CD4-positive, alpha-beta T cell treated with Interferon gamma for 1 hour (primary cell): ENCODE results near the gene METTL9.
A peak's percentile ranks its signal among the peaks of the same experiment; 100 is the strongest.
"Not testable (repeated sequence)": the region's sequence is repeated elsewhere in the genome, so short reads cannot be mapped to it uniquely, and the experiment has no call there.

Experiments used
- DNase-seq: peaks from one replicate; pipeline ENCODE4 v3.0.0-alpha.2; 2020

Gene METTL9

DNA sequence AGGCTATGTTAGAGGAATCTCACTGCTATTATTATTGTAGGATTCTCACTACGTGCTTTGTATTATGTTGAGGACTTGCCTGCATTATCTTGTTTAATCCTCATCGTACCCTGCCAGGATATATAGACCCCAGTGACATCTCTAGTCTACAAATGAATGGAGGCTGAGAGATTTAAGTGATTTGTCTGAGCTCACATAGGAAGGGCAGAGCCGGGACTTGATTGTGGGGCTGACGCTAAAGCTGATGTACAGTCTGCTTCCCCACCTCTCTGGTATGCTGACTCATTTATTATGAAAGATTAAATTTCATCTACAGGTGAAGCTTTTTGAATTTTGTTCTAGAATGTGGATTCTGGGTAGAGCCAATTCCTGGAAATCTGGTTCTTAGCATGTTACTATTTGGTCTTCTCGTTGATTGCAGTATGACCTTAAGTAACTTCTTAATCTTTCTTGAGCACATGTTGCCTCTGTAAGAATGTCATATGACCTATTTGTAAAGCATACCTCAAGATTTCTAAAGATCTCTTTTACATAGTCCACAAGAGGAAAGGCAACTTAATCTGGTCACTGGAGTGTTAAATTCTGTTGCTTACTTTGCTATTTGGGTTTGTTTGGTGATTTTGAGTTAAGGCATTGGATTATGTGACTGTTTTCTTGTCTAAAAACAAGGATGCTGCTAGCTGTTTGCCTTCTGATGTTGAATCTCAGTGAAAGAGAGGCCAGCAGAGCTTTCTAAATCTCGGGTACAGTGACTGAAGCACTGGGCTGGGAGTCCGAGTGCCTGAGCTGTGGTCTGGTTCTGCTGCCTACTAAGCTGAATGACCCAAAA, 12.4 kb downstream of the METTL9 start:
- DNase-seq: no peak

DNA sequence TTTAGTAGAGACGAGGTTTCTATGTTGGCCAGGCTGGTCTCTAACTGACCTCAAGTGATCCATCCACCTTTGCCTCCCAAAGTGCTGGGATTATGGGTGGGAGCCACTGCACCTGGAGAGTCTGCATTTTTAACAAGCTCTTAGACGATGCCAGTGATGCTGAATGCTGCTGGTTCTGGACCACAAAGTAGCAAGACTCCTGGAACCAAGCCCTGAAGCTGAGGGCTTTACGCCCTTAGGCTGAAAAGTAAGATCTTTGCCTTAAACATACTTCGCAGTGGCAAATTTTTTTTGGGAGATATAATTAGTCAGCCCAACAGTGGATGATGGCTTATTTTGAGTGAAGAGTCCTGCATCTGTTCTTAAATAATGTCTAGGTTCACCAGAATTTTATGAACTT, 14.0 kb downstream of the METTL9 start:
- DNase-seq: no peak

DNA sequence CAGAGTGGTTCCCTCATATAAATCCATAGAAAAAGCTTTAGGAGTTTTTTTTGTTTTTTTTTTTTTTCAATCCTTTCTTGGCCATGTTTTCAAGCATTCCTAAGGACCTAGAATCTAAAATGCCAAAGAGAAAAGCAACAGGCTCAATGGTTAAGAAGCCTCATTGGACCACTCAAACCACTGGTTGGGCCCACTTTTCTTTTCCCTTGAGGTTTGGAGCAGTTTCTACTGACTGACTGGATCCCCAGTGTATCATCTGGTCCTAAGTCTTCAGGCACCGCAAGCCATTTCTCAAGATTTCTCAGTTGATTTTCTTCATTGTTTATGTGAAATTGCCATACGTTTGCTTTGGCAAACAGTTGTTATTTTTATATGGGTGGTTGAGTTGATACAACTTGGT, 14.4 kb downstream of the METTL9 start:
- DNase-seq: no peak

DNA sequence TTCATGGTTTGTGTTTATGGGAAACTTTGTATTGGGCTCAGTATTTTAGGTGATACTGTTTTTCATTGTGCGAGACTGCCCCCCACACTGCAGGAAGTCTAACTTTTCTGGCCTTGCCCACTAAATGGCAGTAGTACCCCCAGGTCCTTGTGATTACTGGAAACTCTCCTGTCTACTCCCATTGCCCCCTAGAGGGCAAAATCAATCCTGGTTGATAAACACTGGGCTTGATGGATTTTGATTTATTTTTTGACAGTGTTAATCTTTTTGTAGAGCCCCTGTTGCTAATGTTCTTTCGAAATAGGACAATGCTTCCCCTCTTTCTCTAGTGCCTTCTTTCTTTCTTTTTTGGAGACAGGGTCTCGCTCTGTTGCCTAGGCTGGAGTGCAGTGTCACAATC, 15.5 kb downstream of the METTL9 start:
- no peak for DNase-seq

DNA sequence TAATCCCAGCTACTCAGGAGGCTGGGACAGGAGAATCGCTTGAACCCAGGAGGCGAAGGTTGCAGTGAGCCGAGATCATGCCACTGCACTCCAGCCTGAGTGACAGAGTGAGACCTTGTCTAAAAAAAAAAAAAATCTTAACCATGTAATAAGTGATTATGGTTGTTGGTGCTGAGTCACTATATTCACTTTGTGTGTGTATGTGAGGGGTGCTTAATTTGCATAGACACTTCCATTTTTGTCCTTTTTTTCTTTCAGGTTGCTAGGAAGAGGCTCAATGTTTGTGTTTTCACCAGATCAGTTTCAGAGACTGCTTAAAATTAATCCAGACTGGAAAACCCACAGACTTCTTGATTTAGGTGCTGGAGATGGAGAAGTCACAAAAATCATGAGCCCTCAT, 18.2 kb downstream of the METTL9 start:
- DNase-seq: no peak

DNA sequence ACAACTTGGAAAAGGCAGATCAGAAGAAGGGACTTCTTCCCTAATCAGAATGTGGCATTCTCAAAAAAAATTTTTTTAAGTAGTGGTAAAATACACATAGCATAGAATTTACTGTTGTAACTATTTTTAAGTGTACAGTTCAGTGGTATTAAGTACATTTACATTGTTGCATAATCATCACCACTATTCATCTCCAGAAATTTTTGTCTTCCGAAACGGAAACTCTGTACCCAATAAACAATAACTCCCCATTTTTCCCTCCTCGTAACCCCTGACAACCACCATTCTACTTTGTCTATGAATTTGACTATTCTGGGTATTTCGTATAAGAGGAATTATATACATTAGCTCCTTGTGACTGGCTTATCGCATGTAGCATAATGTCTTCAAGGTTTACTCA, 18.9 kb downstream of the METTL9 start:
- DNase-seq: no peak

DNA sequence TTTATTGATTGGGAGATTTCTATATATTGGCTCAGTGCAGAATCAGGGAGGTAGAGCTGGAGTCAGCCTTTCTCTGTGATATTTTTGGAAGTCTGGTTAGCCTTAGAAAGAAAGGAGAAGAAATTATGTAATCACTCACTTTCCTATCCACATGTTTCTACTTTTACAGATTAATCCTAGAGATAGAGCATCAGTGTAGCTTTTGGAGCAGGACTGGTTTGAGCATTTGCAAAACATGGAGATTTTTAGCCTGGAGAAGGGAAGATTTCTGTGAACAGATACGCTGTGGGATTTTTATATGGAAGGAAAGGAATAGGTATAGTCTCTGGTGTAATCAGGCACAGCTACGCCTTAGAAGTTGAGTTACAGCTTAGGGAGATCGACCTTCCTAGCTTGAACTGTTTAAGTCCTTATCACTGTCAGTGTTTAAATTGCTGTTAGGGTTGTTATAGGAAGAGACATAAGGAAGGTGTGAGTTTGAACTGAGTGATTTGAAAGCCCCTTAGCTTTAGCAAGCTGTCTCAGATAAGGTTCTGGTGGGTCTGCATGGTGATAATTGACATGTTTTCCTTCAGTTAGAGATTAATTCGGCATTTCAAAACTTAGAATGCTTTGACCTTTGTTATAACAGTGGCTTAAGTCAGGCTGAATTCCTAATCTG, 20.5 kb downstream of the METTL9 start:
- DNase-seq: no peak

DNA sequence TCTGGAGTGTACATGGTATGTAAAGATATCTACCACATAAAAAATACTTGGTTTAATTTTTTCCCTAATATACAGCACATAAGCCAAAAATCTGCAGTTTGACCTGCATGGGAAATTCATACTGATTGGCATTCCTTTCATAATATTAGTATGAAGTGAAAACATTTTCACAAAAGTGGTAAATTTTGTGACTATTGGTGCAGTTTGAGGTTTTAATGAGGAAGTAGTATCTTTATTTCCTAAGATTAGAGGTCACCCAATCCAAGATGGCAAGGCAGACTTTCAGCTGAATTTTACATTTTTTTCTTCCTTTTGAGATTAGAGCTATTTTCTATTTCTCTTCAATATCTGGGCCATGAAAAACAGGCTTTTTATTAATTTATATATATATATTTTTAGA, 21.2 kb downstream of the METTL9 start:
- DNase-seq: no peak

DNA sequence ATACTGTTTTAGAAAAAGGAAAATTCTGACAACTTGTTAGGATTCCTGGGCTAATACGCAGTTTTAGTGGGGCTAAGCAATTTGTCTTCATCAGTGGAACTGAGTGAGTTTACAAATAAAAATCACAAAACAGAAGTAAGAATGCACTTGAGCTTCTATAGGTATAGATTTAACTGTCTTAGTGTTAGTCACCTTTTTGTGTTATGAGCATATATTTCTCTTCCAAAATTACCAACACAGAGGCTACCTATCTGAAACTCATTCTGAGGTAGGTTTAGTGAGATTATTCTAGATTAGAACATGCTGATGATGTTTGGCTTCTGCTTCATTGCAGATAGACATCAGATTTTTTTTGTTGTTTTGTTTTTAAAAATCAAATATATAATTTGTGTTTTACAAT, 23.2 kb downstream of the METTL9 start:
- DNase-seq: no peak

DNA sequence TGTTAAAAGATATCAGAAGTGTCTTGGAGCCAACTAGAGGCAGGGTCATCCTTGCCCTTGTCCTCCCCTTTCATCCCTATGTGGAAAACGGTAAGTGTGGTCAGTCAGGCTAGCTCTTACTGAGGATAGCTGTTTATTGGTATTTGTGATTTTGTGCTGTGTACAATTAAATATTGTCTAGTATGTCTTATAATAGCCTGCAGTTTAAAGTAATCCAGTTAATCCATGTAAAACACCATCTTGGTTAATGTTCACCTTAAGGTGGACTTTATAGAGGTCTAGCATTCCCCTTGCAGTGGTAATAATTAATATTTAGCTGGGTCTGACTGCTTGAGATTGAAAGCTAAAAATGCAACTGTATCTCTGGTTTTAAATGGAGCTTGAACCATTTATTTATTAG, 25.6 kb downstream of the METTL9 start:
- no peak for DNase-seq

DNA sequence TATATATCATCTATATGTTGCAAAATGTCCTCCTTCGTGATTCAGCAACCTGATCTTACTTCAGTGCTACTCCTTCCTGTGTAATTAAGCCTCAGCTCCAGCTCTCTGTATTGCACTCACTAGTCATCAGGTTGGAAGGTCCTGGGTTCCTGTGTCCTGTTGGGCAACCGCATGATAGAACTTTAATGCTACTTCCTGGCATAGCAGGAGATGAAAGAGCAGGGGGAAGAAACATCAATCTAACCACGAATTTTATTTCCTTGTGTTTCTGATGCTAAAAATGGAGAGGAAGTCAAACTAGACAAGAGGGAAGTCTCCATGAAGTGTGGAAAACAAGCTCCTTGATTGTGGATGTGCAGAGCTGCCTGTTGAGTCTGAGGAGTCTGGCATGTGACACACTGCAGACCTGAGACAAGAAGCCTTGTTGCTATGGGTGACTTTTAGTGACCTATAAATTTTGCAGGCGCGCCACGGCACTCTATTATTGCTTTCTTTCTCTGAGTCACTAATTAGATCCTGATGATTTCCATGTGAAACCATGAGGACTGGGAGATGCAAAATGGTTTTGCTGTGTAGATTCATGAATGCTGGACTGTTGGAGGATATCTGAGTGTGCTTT, 27.4 kb downstream of the METTL9 start:
- DNase-seq: peak; percentile 46

DNA sequence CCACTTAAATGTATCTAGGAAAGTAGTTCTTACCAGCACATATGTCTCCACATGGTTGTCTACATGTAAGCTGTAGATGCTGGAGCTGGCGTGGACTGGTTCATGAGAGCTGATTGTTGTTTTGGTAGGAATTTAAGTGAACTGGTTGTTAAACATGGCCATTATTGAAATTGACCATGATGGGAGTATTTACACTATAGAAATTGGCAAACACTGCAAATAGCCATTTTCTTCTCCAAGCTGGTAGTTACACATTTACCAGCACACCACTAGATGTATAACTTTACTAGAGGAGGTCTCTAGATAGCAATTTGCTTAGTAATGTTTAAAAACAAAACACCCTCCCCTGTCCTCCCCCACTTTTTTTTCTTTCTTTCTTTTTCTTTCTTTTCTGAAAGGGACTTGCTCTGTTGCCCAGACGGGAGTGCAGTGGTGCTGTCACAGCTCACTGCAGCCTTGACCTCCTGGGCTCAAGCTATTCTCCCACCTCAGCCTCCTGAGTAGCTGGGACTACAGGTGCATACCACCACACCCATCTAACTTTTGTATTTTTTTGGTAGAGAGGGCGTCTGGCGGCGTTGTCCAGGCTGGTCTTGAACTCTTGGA, 28.8 kb downstream of the METTL9 start:
- DNase-seq: no peak

DNA sequence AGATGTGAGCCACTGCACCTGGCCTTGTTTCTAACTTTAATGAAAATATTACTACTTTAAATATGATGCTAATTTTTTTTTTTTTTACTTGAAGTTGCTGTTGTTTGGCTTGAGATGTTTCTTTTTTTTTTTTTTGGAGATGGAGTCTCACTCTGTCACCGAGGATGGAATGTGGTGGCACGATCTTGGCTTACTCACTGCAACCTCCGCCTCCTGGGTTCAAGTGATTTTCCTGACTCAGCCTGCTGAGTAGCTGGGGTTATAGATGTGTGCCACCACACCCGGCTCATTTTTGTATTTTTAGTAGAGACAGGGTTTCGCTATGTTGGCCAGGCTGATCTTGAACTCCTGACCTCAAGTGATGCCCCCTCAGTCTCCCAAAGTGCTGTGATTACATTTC, 29.4 kb downstream of the METTL9 start:
- DNase-seq: no peak

DNA sequence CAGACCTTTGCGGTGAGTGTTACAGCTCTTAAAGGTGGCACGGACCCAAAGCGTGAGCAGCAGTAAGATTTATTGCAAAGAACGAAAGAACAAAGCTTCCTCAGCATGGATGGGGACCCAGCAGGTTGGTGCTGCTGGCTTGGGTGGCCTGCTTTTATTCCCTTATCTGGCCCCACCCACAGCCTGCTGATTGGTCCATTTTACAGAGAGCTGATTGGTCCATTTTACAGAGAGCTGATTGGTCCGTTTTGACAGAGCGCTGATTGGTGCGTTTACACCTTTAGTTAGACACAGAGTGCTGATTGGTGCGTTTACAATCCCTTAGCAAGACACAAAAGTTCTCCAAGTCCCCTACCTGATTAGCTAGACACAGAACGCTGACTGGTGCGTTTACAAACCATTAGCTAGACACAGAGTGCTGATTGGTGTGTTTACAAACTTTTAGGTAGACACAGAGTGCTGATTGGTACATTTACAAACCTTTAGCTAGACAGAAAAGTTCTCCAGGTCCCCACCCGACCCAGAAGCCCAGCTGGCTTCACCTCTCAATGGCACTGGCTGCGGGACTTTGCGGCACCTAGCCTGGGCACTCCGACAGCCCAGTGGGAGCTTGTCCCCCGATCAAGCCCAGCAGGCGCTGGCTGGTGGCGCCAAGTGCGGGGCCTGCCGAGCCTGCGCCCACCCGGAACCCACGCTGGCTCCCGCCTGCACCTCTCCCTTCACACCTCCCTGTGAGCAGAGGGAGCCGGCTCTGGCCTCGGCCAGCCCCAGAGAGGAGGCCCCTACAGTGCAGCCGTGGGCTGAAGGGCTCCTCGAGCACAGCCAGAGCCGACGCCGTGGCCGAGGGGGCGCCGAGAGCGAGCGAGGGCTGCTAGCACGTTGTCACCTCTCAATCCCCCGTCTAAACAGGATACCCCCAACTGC, 30.5 kb downstream of the METTL9 start:
- DNase-seq: not testable (repeated sequence)

DNA sequence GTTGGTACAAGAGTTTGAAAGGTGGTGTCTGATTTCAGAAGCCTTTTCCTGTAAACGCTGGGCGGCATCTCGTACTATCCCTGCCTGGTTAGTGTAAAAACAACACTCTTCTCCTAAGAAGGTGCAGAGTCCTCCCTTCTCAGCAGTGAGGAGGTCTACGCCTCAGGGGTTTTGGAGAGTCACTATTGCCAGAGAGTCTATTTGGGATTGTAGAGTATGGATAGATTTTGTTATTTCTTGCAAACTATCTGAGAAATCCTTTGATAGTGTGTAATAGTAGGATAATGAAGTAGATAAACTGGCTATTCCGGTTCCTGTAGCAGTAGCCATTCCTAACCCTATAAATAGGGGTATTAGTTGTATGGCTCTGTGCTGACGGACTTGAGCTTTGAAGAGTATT, 31.5 kb downstream of the METTL9 start:
- DNase-seq: not testable (repeated sequence)

DNA sequence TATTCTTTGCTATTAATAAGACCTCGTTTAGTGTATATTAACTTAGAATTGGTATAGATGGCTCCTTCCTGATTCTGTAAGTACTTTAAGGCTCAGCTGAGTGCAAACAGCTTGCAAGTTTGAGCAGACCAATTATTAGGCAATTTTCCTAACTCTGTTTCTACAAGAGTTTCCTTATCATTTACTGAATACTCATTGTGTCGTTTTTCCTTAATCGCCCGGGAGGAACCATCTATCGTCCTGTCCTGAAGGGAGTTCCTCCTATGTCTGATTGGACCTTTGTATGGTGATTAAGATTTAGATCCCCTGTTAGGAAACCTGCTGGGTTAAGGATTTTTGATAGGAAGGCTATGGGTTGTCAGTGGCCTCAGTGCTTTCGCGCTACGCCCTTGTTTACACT, 32.0 kb downstream of the METTL9 start:
- not testable (repeated sequence) for DNase-seq

DNA sequence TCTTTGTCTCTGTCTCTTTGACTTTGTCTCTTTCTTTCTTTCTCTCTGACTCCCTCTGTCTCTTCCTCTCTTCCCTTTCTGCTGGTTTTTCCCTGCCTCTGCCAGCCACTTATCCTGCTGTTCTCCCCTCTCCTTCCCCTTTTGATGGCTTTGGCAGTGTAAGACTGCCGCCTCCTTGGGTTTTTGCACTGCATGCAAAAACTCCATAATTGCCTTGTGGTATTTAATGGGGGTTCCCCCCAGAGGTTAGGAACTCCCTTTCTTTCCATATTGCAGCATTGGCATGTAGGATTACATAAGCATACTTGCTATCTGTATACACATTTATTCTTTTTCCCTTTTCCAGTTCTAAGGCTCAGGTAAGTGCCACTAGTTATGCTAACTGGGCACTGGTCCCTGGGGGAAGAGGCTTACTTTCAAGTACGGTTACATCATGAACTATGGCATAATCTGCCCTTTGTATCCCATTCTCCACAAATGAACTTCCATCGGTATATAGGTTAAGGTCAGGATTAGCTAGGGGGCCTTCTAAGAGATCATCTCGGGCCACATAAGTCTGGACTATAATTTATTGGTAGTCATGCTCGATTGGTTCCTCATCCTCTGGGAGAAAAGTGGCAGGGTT, 32.7 kb downstream of the METTL9 start:
- peak; percentile 44 for DNase-seq

DNA sequence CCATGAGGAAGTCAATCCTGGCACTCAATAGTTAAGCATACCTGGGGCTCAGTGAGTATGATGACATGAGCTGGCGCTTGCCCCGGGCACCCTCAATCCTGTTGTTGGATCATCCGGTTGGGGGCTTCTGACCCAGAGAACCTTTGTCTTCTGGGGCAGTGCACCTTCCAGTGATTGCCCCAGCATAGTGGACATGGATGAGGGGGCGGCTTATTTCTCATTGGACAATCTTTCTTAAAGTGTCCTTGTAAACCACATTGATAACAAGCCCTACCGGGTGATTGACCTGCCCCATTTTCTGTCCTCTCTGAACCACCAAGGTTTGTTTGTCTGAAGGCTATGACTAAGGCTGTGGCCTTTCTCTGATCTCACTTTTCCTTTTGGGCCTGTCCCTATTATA, 34.8 kb downstream of the METTL9 start:
- no peak for DNase-seq

DNA sequence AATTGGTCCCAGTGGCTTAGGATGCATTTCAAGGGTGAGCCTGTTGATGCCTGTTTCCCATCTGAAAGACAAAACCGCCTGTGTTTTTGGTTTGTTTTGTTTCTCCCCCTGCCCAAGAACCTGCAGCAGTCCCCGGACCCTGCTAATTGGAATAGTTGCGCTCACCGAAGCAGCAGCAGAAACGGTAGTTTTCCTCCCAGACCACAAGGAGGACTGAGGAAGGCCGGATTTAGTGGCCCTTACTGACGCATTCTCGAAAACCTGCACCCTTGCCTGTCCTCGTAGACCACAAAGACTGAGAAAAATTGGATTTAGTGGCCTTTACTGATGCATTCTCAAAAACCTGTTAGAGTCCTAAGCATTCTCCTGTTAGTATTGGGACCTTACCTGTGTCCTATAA, 36.3 kb downstream of the METTL9 start:
- not testable (repeated sequence) for DNase-seq

DNA sequence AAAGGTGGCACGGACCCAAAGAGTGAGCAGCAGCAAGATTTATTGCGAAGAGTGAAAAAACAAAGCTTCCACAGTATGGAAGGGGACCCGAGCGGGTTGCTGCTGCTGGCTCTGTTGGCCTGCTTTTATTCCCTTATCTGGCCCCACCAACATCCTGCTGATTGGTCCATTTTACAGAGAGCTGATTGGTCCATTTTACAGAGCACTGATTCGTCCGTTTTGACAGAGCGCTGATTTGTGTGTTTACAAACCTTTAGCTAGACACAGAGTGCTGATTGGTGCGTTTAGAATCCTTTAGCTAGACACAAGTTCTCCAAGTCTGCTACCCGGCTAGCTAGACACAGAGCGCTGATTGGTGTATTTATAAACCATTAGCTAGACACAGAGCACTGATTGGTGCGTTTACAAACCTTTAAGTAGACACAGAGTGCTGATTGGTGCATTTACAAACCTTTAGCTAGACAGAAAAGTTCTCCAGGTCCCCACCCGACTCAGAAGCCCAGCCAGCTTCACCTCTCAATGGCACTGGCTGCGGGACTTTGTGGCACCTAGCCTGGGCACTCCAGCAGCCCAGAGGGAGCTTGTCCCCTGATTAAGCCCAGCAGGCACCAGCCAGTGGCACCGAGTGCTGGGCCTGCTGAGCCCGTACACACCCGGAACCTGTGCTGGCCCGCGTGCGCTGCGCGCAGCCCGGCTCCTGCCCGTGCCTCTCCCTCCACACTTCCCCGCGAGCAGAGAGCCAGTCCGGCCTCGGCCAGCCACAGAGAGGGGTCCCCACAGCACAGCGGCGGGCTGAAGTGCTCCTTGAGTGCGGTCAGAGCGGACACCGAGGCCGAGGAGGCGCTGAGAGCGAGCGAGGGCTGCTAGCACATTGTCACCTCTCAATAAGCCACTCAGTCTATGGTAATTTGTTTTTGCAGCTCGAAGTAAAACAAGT, 37.9 kb downstream of the METTL9 start:
- no peak for DNase-seq

DNA sequence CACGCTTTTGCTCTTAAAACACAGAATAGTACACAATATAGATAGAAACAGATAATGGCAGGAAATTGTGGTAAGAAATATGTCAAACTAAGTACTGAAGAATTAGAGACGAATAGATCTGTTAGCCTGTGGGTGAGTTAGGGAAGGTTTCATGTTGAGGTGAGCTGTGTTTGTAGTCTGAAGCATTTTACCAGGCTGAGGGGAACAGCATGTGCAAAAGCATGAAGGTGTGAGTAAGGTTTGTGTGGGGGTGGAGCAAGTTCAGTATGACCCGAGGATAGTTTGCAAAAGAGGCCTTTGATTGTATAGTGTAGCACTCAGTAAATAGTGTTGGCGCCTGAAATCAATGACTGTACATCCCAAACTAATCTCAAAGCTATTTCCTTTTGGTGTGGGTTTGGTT, 39.2 kb downstream of the METTL9 start:
- no peak for DNase-seq
